DOHH2 (cell line): Measurements from ENCODE around the gene NELFB.

Source experiments
- EZH2phosphoT487 ChIP-seq: fragments of 200-600 bp; sonication (generic); IDR thresholded peaks from 2 replicates; pipeline ENCODE4 v1.6.1; 2017; ENCODE audit warnings: borderline replicate concordance, mild to moderate bottlenecking, antibody characterized with exemption, low read length, moderate library complexity, mixed read lengths
- TF ChIP-seq, protein P1 (sequence below): fragments of 200-600 bp; sonication (generic); IDR thresholded peaks from one replicate; pipeline ENCODE4 v1.5.1; 2014; ENCODE audit warnings: antibody characterized with exemption, mild to moderate bottlenecking, low read depth, low read length; ENCODE audit not compliant: poor library complexity, severe bottlenecking

DNA sequence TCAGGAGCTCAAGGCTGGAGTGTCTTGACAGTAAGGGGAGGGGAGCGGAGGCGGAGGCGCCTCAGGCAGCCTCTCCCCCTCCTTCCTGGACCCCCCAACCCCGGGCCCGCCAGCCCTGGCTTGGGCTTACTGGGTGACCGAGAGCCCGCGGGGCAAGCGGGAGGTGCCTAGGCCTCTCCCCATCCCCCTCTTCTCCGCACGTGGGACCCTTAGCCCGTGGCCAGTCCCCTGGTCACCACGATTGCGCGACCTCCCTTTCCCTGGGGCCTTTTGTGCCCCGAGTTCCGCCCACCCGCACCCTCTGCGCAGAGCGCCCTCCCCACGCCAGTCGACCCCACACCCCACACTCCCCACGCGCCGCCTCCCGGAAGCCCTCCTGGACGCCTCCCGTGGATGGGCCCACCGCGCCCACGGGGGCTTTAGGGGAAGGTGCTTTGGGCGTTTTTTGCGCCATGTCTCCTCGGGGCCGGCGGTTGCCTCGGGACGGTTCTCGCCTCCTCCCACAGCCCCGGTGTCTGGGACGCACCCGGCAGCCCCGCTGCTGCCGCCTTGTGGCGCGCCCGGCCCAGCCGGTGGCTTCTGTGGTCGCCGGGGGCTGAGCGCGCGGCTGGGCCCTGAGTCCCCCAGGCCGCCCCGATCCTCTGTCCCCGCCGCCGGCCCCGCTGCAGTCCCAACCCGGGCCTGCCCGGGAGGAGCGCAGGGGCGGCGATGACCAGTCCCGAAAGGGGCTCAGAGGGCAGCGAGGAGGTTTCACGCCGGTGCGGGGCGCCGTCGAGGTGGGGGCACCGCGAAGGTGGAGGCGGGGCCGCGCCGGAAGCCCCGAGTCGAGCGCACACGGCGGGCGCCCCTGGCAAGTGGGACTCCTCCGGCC is 25.6 kb downstream of the NELFB start:
- TF ChIP-seq, protein P1, sequence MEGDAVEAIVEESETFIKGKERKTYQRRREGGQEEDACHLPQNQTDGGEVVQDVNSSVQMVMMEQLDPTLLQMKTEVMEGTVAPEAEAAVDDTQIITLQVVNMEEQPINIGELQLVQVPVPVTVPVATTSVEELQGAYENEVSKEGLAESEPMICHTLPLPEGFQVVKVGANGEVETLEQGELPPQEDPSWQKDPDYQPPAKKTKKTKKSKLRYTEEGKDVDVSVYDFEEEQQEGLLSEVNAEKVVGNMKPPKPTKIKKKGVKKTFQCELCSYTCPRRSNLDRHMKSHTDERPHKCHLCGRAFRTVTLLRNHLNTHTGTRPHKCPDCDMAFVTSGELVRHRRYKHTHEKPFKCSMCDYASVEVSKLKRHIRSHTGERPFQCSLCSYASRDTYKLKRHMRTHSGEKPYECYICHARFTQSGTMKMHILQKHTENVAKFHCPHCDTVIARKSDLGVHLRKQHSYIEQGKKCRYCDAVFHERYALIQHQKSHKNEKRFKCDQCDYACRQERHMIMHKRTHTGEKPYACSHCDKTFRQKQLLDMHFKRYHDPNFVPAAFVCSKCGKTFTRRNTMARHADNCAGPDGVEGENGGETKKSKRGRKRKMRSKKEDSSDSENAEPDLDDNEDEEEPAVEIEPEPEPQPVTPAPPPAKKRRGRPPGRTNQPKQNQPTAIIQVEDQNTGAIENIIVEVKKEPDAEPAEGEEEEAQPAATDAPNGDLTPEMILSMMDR, result peak; percentile 39
- TF ChIP-seq EZH2phosphoT487, result no peak
